ENCODE measurements around the gene NEK6.

The NEK6 gene

GRCh38 chr9:124281931-124282371 lies 24.2 kb downstream of the NEK6 start:
- no peak for DNase-seq

DNA sequence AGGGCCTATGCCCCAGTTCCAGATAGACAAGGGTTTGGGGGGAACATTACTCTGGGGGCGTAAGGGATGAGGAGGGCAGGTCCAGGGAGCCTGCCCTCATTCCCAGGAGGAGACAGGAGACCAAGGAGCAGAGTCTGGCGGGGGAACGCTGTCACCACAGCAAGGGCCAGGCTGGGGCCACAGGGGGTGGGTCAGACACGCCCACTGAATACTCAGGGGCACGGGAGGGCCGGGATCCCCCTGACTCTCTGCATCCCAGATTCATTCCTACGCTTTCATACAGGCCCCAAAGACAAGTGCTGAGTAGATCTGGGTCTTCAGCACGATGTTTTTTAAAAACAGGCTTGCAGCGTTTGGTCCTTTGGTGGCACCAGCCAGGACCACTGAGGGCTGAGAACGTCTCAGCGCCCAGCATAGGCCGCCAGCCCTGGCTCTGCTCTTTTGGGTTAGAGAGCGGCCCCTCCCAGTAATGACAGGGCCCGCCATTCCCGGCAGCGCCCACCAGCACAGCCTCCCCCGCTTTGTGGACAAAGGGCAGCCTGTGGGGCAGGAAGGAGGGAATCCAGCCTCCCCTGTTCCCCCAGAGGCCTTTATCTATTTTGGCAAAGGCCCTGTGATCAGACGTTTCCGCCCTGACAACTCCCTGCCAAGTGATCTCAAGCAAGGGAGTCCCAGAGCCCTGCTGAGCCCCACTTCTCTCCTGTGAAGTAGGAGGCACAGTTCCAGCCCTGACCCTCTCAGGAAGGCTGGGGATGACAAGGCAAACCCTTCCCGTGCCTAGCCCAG lies 24.9 kb downstream of the NEK6 start:
- peak; percentile 92 for DNase-seq

DNA sequence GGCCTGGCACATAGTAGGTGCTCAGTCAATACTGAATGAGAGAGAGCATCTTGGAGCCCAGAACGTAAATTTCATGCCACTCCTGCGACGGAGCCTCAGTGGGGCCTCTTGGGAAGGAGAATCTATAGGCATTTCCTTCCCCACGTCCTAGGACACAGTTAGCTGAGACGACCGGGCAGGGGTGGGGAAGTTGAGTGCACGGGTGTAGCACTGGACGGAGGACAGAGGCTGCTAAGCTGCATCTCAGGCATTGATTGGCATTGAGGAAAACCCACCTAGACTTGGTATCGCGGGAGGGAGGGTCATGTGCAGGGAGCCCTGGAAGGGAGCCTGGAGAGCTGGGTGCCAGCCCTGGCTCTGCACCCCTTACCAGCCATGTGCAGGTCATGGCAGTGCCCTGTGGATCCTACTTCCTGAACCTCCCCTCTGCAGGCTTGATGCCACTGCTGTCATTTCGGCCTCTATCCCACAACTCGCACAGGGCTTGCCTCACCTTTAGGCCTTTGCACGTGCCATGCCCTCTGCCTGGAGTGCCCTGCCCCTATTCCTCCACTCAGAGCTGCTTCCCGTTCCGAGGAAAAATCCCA lies 25.6 kb downstream of the NEK6 start:
- DNase-seq: no peak

GRCh38 chr9:124284237-124284831 lies 26.6 kb downstream of the NEK6 start:
- no peak for DNase-seq

GRCh38 chr9:124284940-124285441 lies 27.2 kb downstream of the NEK6 start:
- no peak for DNase-seq

- no peak for DNase-seq
Measured at GRCh38 chr9:124285490-124285889, 27.7 kb downstream of the NEK6 start.

DNA sequence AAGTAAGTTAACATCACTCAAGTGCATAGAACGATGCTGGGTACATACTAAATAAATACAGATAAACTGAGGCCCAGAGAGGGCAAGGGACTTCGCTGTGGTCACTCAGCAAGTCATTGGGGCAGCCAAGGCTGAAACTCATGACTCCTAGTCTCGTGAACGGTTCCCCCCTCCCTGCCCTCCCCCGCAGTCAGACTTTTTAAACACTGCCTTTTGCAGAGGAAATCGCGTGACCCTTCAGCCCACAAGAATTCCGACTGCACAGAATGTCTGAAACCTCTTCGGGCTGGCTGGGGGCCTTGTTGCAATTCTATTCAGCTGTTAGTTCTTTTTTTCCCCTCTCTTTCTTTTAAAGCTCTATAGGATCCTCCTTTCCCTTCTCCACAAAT lies 28.1 kb downstream of the NEK6 start:
- peak; percentile 91 for DNase-seq

DNA sequence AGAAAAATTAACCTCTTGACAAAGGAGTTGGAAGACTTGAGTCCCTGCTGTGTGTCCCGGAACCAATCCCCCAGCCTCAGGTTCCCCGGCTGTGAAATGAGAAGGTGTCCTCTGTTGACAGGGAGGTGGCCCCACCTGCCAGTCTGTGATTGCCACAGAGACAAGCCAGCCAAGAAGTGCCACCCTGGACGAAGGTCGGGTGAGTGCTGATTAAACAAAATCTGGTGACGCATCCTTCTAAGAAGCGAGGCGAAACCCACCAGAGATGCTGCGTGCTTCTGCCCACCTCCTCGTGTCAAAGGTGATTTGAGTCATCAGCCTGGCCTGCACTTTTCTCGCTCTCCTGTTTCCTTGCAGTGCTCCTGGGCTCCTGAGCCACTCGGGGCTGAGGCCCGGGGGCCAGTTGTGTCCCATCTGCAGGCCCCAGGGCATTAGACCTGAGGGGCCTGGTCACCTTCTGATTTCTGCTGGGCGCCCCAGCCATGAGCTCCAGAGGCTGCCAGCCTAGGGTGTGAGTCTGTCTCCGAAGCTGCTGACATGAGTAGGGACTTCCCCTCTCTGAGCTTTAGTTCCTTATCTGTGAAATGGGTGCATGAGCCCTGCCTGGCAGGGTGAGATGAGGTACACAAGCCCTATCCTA lies 28.7 kb downstream of the NEK6 start:
- peak; percentile 82 for DNase-seq

GRCh38 chr9:124290053-124290591 lies 32.4 kb downstream of the NEK6 start:
- DNase-seq: no peak

DNA sequence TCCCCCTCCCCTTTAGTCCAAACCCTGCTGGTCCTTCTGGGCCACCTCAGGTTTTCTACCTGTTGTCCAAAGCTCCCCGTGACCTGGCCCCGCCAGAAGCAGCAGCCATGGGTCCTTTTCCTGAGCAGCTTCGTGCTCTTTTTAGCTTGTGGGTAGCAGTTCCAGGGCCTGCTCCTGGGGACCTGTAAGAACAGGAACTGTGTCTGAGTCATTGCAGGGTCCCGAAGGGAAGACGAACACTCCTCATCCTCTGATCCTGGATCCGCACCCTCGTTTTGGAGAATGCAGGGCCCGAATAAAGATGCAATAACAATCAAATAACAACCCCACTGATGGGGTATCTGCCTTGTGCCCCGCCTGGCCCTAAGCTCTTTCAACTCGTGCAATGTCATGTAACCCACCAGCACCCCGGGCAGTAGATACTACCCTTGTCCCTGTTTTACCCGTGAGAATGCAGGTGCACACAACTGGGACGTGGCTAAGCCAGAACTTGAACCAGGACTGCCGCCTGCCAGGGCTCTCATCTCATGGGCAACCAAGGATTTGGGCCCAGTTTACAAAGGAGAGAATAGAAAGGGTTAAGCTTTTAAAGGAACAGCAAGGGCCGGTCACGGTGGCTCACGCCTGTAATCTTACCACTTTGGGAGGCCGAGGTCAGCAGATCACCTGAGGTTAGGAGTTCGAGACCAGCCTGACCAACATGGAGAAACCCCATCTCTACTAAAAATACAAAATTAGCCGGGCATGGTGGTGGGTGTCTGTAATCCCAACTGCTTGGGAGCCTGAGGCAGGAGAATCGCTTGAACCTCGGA lies 33.2 kb downstream of the NEK6 start:
- DNase-seq: no peak

DNA sequence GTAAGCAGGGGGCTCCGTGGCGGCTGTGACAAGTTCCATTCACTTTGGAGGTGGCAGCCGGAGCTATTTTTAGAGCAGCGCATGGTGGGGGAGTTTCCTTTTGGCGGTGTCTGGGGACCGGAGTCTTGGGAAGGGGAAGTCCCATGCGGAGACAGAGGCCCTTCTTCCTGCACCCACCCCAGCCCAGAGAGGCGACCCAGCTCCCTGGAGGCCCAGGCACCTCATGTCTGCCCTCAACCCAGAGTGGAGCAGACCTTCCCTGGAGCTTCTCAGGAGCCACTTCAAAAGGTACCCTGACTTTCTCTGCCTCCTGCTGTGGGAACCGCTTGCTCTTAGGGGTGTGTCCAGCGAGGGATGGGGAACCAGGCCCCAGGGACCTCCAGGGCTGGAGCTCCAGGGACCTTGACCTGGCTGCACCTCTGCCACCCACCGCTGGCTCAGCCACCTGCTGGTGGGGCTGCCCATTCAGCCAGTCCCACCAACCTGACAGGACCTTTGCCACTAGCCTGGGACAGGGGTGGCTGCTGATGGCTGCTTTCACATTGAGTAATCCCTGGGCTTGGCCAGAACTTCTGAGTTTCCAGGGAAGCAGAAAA lies 34.1 kb downstream of the NEK6 start:
- DNase-seq: no peak

DNA sequence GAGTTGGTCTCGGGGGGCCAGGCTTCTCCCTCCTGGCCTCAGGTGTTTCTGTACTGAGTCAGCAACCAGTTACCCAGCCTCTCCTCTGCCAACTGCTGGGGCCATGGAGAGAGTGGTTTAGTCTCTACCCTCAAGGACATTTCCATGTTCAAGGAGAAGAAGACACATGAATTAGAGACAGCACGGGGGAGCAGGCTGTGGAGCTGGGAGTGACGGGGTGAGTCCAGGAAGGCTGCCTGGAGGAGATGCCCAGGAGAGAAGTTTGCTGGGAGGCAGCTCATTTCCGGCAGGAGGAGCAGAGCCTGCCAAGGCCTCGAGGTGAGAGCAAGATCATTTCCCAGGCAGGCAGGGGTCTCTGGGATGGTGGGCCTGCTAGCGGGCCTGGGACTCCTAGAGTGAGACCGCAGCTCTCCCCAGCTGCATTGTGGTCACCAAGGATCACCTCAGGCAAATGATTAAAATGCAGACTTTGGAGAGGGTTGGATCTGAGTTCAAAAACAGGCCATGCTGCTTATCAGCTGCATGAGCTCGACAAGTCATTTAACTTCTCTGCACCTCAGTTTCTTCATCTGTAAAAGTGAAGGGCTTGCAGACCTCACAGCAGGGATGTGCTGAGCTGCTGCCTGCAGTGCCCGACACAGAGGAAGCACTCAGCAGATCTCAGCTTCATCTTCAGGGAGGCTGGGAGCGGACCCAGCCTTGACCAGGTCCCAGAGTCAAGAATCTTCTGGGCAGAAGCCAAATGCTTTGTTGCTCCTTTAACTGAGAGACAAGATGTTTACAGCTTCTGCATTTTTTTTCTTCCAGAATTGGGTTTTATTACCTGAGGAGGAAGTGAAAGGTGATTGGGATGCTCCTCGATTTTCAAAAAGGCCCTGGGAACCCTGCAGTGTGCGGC lies 35.2 kb downstream of the NEK6 start:
- no peak for DNase-seq

DNA sequence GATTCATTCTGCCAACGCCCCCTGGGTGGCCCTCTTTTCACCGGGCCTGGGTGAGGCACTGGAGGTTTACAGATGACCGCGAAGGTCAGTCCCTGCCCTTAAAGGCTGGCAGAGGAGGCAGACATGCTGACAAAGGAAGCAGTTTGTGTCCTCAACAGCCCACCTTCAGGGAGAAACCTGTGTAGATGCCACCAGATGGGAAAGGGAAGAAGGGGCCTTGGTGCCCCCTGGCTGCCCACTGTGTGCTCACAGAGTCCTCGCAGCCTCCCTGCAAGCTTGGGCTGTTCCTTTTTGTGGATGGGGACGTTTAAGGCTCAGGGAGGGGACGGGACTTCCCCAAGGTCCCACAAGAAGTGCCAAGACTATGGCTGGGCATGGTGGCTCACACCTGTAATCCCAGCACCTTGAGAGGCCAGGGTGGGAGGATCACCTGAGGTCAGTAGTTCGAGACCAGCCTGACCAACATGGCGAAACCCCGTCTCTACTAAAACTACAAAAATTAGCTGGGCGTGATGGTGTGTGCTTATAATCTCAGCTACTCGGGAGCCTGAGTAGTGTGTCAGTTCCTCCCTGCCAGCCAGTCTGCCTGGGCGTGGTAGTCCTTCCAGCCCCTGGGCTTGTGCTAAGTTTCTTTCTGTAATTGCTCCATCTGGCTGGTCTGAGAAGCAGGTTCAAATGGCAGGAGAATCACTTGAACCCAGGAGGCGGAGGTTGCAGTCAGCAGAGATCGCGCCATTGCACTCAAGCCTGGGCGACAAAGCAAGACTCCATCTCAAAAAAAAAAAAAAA lies 36.2 kb downstream of the NEK6 start:
- DNase-seq: no peak

GRCh38 chr9:124295159-124295794 lies 37.5 kb downstream of the NEK6 start:
- DNase-seq: no peak

DNA sequence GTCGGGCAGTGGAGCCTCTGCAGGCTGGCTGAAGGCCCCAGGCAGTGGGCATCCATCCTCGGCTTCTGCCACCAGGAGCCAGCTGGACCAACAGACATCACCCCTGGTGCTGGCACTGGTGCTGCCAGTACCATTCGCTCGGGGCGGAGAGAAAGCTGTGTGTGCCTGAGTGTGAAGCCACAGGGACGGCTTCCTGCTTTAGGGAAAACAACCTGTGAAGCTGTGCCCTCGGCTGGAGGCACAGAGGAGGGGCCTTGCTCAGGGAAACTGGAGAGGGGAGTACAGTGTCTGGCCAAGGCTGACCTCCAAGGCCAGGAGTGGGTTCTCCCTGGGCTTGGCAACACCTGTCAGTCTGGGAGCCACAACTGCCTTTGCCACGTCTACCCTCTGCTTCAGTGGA lies 38.3 kb downstream of the NEK6 start:
- no peak for DNase-seq

GRCh38 chr9:124296796-124297550 lies 39.2 kb downstream of the NEK6 start:
- DNase-seq: no peak

DNA sequence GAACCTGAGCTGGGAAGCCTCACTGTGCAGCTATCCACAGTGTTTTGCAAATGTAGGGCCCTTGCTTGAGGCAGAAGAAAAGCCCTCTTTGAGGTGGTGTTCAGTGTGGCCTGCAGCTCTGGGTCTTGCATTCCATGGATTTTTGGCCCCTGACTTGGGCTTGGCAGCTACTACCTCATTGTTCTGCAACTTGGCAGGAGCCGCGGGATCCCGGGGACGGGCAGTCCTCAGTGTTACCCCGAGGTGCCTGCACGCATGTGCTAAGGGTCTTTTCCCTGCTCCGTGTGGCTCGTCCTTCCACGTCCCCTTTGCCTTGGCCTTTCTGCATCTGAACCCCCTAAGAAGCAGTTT lies 39.8 kb downstream of the NEK6 start:
- peak; percentile 93 for DNase-seq

- DNase-seq: no peak
Measured at GRCh38 chr9:124297915-124298645, 40.3 kb downstream of the NEK6 start.

All from NCI-H226 (cell line).